DOHH2 (cell line): ENCODE results near the gene PRDM5.

Experiments used
- H3F3A ChIP-seq: fragments of 200-600 bp; sonication (generic), shearing (Covaris generic); 2 replicates; pipeline ENCODE4 v1.6.0; 2016; ENCODE audit warnings: antibody characterized with exemption, mild to moderate bottlenecking; ENCODE audit not compliant: control insufficient read depth, insufficient read depth
- H3K27ac ChIP-seq: fragments of 200-600 bp; sonication (generic); 2 replicates; pipeline ENCODE4 v1.5.1; 2014; ENCODE audit warnings: low read depth, mild to moderate bottlenecking, low read length, moderate library complexity
- H3K27me3 ChIP-seq: fragments of 200-600 bp; sonication (generic); 2 replicates; pipeline ENCODE4 v1.6.1; 2014; ENCODE audit warnings: mild to moderate bottlenecking, low read length, mixed read lengths; ENCODE audit not compliant: control insufficient read depth
- H3K36me3 ChIP-seq: fragments of 200-600 bp; sonication (generic); 2 replicates; pipeline ENCODE4 v1.6.1; 2014; ENCODE audit warnings: mild to moderate bottlenecking, low read length, moderate library complexity, mixed read lengths; ENCODE audit not compliant: control insufficient read depth
- H3K4me1 ChIP-seq: fragments of 200-600 bp; sonication (generic); 2 replicates; pipeline ENCODE4 v1.6.1; 2014; ENCODE audit warnings: mild to moderate bottlenecking, low read length, mixed read lengths; ENCODE audit not compliant: control insufficient read depth
- H3K4me2 ChIP-seq: fragments of 200-600 bp; sonication (generic); 2 replicates; pipeline ENCODE4 v1.6.0; 2014; ENCODE audit warnings: mild to moderate bottlenecking, low read length, moderate library complexity
- H3K4me3 ChIP-seq: fragments of 200-600 bp; sonication (generic); 2 replicates; pipeline ENCODE4 v1.5.1; 2014; ENCODE audit warnings: mild to moderate bottlenecking, low read length, mixed read lengths
- H3K79me2 ChIP-seq: fragments of 200-600 bp; sonication (generic); 2 replicates; pipeline ENCODE4 v1.6.1; 2014; ENCODE audit warnings: mild to moderate bottlenecking, low read length, mixed read lengths; ENCODE audit not compliant: control insufficient read depth
- H3K9me2 ChIP-seq: fragments of 200-600 bp; sonication (generic); replicated peaks from 2 replicates; pipeline ENCODE4 v1.6.1; 2014; ENCODE audit warnings: mild to moderate bottlenecking, low read length, mixed read lengths; ENCODE audit not compliant: control insufficient read depth
- H3K9me3 ChIP-seq: fragments of 200-600 bp; sonication (generic); 2 replicates; pipeline ENCODE4 v1.6.1; 2014; ENCODE audit warnings: antibody characterized with exemption, low read length, mixed read lengths; ENCODE audit not compliant: control insufficient read depth, insufficient read depth
- H4K20me1 ChIP-seq: fragments of 200-600 bp; sonication (generic); 2 replicates; pipeline ENCODE4 v1.6.0; 2014; ENCODE audit warnings: low read depth, mild to moderate bottlenecking, antibody characterized with exemption, low read length, moderate library complexity; ENCODE audit not compliant: control insufficient read depth, insufficient read depth
- EZH2phosphoT487 ChIP-seq: fragments of 200-600 bp; sonication (generic); IDR thresholded peaks from 2 replicates; pipeline ENCODE4 v1.6.1; 2017; ENCODE audit warnings: borderline replicate concordance, mild to moderate bottlenecking, antibody characterized with exemption, low read length, moderate library complexity, mixed read lengths
- TF ChIP-seq, protein P1 (sequence below): fragments of 200-600 bp; sonication (generic); IDR thresholded peaks from one replicate; pipeline ENCODE4 v1.5.1; 2014; ENCODE audit warnings: antibody characterized with exemption, mild to moderate bottlenecking, low read depth, low read length; ENCODE audit not compliant: poor library complexity, severe bottlenecking

PRDM5 gene

DNA sequence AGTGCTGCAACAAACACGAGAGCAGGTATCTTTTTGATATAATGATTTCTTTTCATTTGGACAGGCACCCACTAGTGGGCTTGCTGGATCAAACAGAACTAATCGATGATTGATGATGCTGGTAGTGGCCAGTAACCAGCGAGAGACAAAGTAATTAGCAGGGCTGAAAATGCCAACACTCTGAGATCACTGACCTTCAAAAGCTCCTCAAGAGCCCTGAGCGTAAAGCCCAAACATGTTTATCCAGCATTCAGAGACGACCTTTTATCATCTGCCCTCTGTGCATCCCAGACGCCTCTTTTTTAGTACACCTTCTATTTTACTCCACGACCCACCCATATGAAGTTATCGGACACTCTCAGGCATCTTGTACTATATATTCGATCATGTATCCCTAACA is 186.2 kb downstream of the PRDM5 start:
- no peaks in the 10 kb centered on the region for H3K36me3 ChIP-seq
- H3F3A ChIP-seq = no peaks in the 10 kb centered on the region
- H3K79me2 ChIP-seq = no peaks in the 10 kb centered on the region
- no peaks in the 10 kb centered on the region for H3K4me1 ChIP-seq
- H3K4me2 ChIP-seq = no peak overlapping the region
- H3K9me2 ChIP-seq = no peaks in the 10 kb centered on the region
- H3K4me3 ChIP-seq = no peak overlapping the region
- no peaks in the 10 kb centered on the region for H3K9me3 ChIP-seq
- no peak overlapping the region for H3K27ac ChIP-seq
- H3K27me3 ChIP-seq = no peaks in the 10 kb centered on the region
- H4K20me1 ChIP-seq = no peaks in the 10 kb centered on the region
- TF ChIP-seq EZH2phosphoT487 = no peak
- TF ChIP-seq, protein P1, sequence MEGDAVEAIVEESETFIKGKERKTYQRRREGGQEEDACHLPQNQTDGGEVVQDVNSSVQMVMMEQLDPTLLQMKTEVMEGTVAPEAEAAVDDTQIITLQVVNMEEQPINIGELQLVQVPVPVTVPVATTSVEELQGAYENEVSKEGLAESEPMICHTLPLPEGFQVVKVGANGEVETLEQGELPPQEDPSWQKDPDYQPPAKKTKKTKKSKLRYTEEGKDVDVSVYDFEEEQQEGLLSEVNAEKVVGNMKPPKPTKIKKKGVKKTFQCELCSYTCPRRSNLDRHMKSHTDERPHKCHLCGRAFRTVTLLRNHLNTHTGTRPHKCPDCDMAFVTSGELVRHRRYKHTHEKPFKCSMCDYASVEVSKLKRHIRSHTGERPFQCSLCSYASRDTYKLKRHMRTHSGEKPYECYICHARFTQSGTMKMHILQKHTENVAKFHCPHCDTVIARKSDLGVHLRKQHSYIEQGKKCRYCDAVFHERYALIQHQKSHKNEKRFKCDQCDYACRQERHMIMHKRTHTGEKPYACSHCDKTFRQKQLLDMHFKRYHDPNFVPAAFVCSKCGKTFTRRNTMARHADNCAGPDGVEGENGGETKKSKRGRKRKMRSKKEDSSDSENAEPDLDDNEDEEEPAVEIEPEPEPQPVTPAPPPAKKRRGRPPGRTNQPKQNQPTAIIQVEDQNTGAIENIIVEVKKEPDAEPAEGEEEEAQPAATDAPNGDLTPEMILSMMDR = no peak

DNA sequence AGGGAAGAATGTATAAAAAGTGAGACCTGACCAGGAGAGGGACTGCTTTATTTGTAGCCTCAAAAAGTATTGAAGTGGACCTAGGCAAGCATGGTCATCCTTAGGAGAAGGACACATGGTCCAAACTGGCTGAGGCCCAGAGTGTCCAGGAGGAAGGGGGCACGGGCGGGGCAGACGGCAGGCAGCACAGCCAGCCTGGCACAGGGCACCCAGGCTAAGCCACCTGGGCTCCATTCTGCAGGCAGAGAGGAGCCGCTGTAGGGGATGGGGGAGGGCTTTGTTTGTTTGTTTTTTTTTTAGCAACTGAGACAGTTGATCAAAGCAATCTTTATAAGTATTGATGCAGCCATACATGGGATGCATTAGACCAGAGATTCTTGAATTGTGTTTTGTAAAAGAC is 188.6 kb downstream of the PRDM5 start:
- Histone ChIP-seq H3K4me1 (no peaks in the 10 kb centered on the region), H4K20me1 (no peaks in the 10 kb centered on the region), H3K27me3 (no peaks in the 10 kb centered on the region), H3K27ac (no peak overlapping the region), H3K79me2 (no peaks in the 10 kb centered on the region), H3K36me3 (no peaks in the 10 kb centered on the region), H3K9me2 (no peaks in the 10 kb centered on the region), H3F3A (no peaks in the 10 kb centered on the region), H3K4me3 (no peak overlapping the region), H3K9me3 (no peaks in the 10 kb centered on the region), H3K4me2 (no peak overlapping the region)
- no peak for TF ChIP-seq EZH2phosphoT487
- TF ChIP-seq, protein P1 = no peak

DNA sequence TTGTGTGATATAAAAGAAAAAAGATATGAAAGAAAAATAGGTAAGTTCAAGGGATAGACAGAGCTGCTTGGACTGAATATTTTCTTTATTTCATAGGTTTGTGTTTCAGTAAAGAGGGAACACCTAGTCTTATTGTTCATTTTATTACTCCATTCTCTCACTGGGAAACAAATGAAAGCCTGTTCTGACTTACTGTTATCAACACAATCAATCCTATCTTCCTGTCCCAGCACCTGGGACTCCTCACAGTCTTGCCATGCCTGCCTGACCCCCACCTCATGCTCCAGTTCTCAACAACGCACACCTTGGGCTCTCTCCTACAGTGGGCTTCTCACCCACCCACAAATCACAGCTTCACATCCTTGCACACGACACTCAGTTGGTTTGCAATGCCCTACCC is 189.5 kb downstream of the PRDM5 start:
- Histone ChIP-seq H3K9me2 (no peaks in the 10 kb centered on the region), H3F3A (no peaks in the 10 kb centered on the region), H3K27ac (no peak overlapping the region), H3K36me3 (no peaks in the 10 kb centered on the region), H3K9me3 (no peaks in the 10 kb centered on the region), H3K27me3 (no peaks in the 10 kb centered on the region), H3K79me2 (no peaks in the 10 kb centered on the region), H4K20me1 (no peaks in the 10 kb centered on the region), H3K4me3 (no peak overlapping the region), H3K4me1 (no peaks in the 10 kb centered on the region), H3K4me2 (no peak overlapping the region)
- TF ChIP-seq, protein P1 = no peak

DNA sequence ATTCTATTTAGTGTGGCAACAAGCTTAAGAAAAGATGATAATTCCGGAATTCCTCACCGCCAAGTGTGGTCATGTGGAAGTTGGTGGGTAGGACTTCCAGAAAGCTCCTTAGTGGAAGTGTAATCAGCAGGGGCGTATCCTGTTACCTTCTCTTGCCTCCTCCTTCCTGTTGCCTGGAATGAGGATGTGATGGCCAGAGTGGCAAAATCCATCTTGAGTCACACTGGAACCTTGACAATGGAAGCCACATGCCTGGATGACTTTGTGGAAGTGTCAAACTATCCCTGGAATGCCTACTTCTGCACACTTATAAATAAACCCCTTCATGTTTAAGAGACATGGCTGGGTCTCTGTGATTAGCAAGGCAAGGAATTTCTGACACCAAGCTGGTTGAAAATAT is 191.0 kb downstream of the PRDM5 start:
- no peak overlapping the region for H3K27ac ChIP-seq
- H4K20me1 ChIP-seq = no peaks in the 10 kb centered on the region

More for the DNA sequence above, 191.0 kb downstream of the PRDM5 start:
- H3K79me2 ChIP-seq = no peaks in the 10 kb centered on the region
- H3K27me3 ChIP-seq = no peaks in the 10 kb centered on the region
- H3K9me2 ChIP-seq = no peaks in the 10 kb centered on the region
- no peaks in the 10 kb centered on the region for H3K36me3 ChIP-seq
- no peaks in the 10 kb centered on the region for H3K4me1 ChIP-seq
- no peak overlapping the region for H3K4me2 ChIP-seq
- no peaks in the 10 kb centered on the region for H3K9me3 ChIP-seq
- no peak overlapping the region for H3K4me3 ChIP-seq
- no peaks in the 10 kb centered on the region for H3F3A ChIP-seq
- no peak for TF ChIP-seq EZH2phosphoT487
- TF ChIP-seq, protein P1 = no peak
